Liver (tissue), 9 donors: Measurements from ENCODE around the gene RPTN. TPM values are rescaled to one million over a fixed set of nuclear protein-coding genes. Genes with fewer than 3 reads are reported as not detected.

ENCODE experiments used
- DNase-seq: peaks from one replicate; pipeline ENCODE4 v3.0.0-alpha.2; 2017; ENCODE audit warnings: low spot score
- H3K27ac ChIP-seq, 2 donors: one replicate each; pipeline ENCODE4 v1.7.0; 2013; ENCODE audit warnings: inconsistent platforms in 2 of 2, low read length in 2 of 2, control low read depth in 1 of 2, low read depth in 1 of 2, mild to moderate bottlenecking in 1 of 2
- H3K27me3 ChIP-seq, 4 donors: one replicate each; pipeline versions ENCODE4 v1.6.1 to v1.7.0; 2013; ENCODE audit warnings: low read length in 3 of 4, inconsistent platforms in 1 of 4, mild to moderate bottlenecking in 1 of 4, moderate library complexity in 1 of 4; ENCODE audit not compliant: control insufficient read depth in 4 of 4, insufficient read depth in 4 of 4
- H3K36me3 ChIP-seq, 4 donors: one replicate each; pipeline versions ENCODE4 v1.6.1 to v1.7.0; 2013; ENCODE audit warnings: low read length in 3 of 4, mild to moderate bottlenecking in 3 of 4, low read depth in 1 of 4, moderate library complexity in 1 of 4; ENCODE audit not compliant: control insufficient read depth in 4 of 4, insufficient read depth in 3 of 4
- H3K4me1 ChIP-seq, 4 donors: one replicate each; pipeline versions ENCODE4 v1.6.1 to v1.7.0; 2013; ENCODE audit warnings: low read length in 3 of 4, mild to moderate bottlenecking in 3 of 4, moderate library complexity in 1 of 4; ENCODE audit not compliant: control insufficient read depth in 4 of 4, insufficient read depth in 4 of 4
- H3K4me3 ChIP-seq, 3 donors: one replicate each; pipeline versions ENCODE4 v1.6.1 to v1.7.0; 2013; ENCODE audit warnings: low read length in 3 of 3, control low read depth in 1 of 3, low read depth in 1 of 3, mild to moderate bottlenecking in 1 of 3
- H3K9ac ChIP-seq, 2 donors: one replicate each; pipeline ENCODE4 v1.7.0; 2013; ENCODE audit warnings: low read length in 2 of 2, mild to moderate bottlenecking in 2 of 2, moderate library complexity in 2 of 2, control low read depth in 1 of 2, low read depth in 1 of 2
- H3K9me3 ChIP-seq, 4 donors: one replicate each; pipeline versions ENCODE4 v1.6.1 to v1.7.0; 2013; ENCODE audit warnings: low read length in 3 of 4; ENCODE audit not compliant: control insufficient read depth in 4 of 4
- CTCF ChIP-seq: fragments of 150-350 bp; IDR thresholded peaks from 2 replicates; pipeline ENCODE4 v1.5.1; 2017; ENCODE audit warnings: improper control_type of control experiment, low read depth, low read length; ENCODE audit not compliant: missing input control
- EGR1 ChIP-seq, 2 donors: IDR thresholded peaks; 2 replicates each; pipeline ENCODE4 v1.6.1; 2016 to 2018; ENCODE audit warnings: antibody characterized with exemption in 2 of 2, low read depth in 2 of 2
- FOXA1 ChIP-seq: IDR thresholded peaks from 2 replicates; pipeline ENCODE4 v1.6.1; 2016; ENCODE audit warnings: antibody characterized with exemption
- FOXA2 ChIP-seq: IDR thresholded peaks from 2 replicates; pipeline ENCODE4 v1.6.1; 2016; ENCODE audit warnings: antibody characterized with exemption
- GABPA ChIP-seq, 2 donors: IDR thresholded peaks in 1 of 2; conservative IDR thresholded peaks in 1 of 2; 2 replicates each; pipeline ENCODE4 v1.6.1; 2016; ENCODE audit warnings: antibody characterized with exemption in 2 of 2, mild to moderate bottlenecking in 1 of 2, moderate library complexity in 1 of 2
- HNF4A ChIP-seq, 2 donors: conservative IDR thresholded peaks; 2 replicates each; pipeline ENCODE4 v1.6.1; 2016; ENCODE audit warnings: antibody characterized with exemption in 2 of 2, mild to moderate bottlenecking in 2 of 2
- HNF4G ChIP-seq: IDR thresholded peaks from 2 replicates; pipeline ENCODE4 v1.6.1; 2016; ENCODE audit warnings: antibody characterized with exemption
- JUND ChIP-seq, 2 donors: IDR thresholded peaks; 2 replicates each; pipeline ENCODE4 v1.6.1; 2016; ENCODE audit warnings: antibody characterized with exemption in 2 of 2
- NR2F2 ChIP-seq: IDR thresholded peaks from 2 replicates; pipeline ENCODE4 v1.6.1; 2016; ENCODE audit warnings: antibody characterized with exemption
- RAD21 ChIP-seq, 2 donors: IDR thresholded peaks; 2 replicates each; pipeline ENCODE4 v1.6.1; 2016; ENCODE audit warnings: antibody characterized with exemption in 2 of 2, mild to moderate bottlenecking in 2 of 2
- REST ChIP-seq: IDR thresholded peaks from 2 replicates; pipeline ENCODE4 v1.6.1; 2016; ENCODE audit warnings: antibody characterized with exemption, mild to moderate bottlenecking
- RXRA ChIP-seq, 2 donors: IDR thresholded peaks; 2 replicates each; pipeline ENCODE4 v1.6.1; 2017 to 2018; ENCODE audit warnings: antibody characterized with exemption in 2 of 2, mild to moderate bottlenecking in 1 of 2
- SP1 ChIP-seq: IDR thresholded peaks from 2 replicates; pipeline ENCODE4 v1.6.1; 2018; ENCODE audit warnings: antibody characterized with exemption, mild to moderate bottlenecking
- TAF1 ChIP-seq: conservative IDR thresholded peaks from 2 replicates; pipeline ENCODE4 v1.6.1; 2016; ENCODE audit warnings: antibody characterized with exemption, mild to moderate bottlenecking
- YY1 ChIP-seq: IDR thresholded peaks from 2 replicates; pipeline ENCODE4 v1.6.1; 2016; ENCODE audit warnings: antibody characterized with exemption, mild to moderate bottlenecking
- ZBTB33 ChIP-seq: IDR thresholded peaks from 2 replicates; pipeline ENCODE4 v1.6.1; 2016; ENCODE audit warnings: antibody characterized with exemption
- WGBS: extraction: QIAGEN DNeasy Blood & Tissue Kit; methylation state at CpG from one replicate; pipeline ENCODE4 v1.1.7; 2013; 5-methylcytosine and 5-hydroxymethylcytosine counted together
- polyA plus RNA-seq, 2 donors: library from polyadenylated mRNA; stranded (reverse) in 1 of 2; unstranded in 1 of 2; fragments of 200-250 nt in 1 of 2; fragments of >200 nt in 1 of 2; fragmentation: Nextera tagmentation in 1 of 2; extraction: Ambion mirVana in 1 of 2; gene quantifications; one replicate each; pipeline versions ENCODE4 v1.2.1 to v1.2.3, GENCODE V29; 2013 to 2015
- total RNA-seq, 2 donors: library from RNA; depleted of rRNA; stranded (reverse); fragments of >200 nt; gene quantifications; one replicate each; pipeline ENCODE4 v1.2.3, GENCODE V29; 2014
- TF ChIP-seq, protein P1 (sequence below): IDR thresholded peaks from 2 replicates; pipeline ENCODE4 v1.6.1; 2016; ENCODE audit warnings: antibody characterized with exemption
- donor health status: healthy.
- donor health status: healthy.
- donor health status: healthy.
- donor health status: healthy.
- donor health status: healthy.

Gene RPTN
- total and polyA plus RNA-seq, 4 donors = not detected

GRCh38 chr1:152160576-152160975 lies 1.5 kb upstream of the RPTN start (continued):
- TF ChIP-seq REST (no peak), TAF1 (no peak), CTCF (no peak), JUND (IDR thresholded peaks at IDR 0.05) (no peak), RXRA (IDR thresholded peaks at IDR 0.05) (no peak), RAD21 (IDR thresholded peaks at IDR 0.05) (no peak)
- TF ChIP-seq, protein P1, sequence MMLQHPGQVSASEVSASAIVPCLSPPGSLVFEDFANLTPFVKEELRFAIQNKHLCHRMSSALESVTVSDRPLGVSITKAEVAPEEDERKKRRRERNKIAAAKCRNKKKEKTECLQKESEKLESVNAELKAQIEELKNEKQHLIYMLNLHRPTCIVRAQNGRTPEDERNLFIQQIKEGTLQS = no peak

DNA sequence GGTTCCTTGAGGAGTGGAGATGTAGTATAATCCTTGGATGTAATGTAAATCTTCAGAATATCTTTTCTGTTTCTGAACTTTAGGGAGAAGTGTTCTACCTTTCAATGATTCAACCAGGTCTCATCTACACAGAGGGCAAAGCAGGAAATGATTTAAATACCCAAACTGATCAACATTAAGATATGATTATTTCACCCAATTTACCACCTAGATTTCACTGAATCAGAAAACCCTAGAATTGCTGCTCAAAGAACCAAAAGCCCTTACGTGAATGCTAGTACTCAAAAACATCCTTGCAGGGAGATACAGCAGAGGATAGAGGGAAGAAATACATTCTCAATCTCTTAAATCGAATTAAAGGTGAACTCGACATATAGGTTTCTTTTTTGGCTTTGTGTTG lies 5.0 kb downstream of the RPTN start:
- no peak overlapping the region for H3K9ac ChIP-seq
- TF ChIP-seq FOXA2 (no peak), HNF4A (conservative IDR thresholded peaks at IDR 0.05) (no peak), REST (no peak), GABPA (IDR thresholded peaks at IDR 0.05 in 1 of 2, conservative IDR thresholded peaks at IDR 0.05 in 1 of 2) (no peak), JUND (IDR thresholded peaks at IDR 0.05) (no peak), HNF4G (no peak), EGR1 (IDR thresholded peaks at IDR 0.05; ENCODE audit: low read depth in 2 of 2) (no peak), FOXA1 (no peak), RAD21 (IDR thresholded peaks at IDR 0.05) (no peak), TAF1 (no peak), ZBTB33 (no peak), NR2F2 (no peak), YY1 (no peak), SP1 (no peak)
- TF ChIP-seq, protein P1 = no peak
- no peak for DNase-seq
- no peaks in the 10 kb centered on the region for H3K9me3 ChIP-seq
- peaks cover 0 to 2% (median 0%) of the 10 kb centered on the region in 4 donors for H3K27me3 ChIP-seq
- no peaks in the 10 kb centered on the region for H3K36me3 ChIP-seq
- no peaks in the 10 kb centered on the region for H3K4me1 ChIP-seq
- 85% methylated on average over 3 of the region's 3 CpGs for WGBS
- no peak overlapping the region for H3K27ac ChIP-seq
- H3K4me3 ChIP-seq = no peak overlapping the region
